HUES6 (cell line): Measurements from ENCODE around the gene SPARCL1.

Source experiments
- H3K27ac ChIP-seq: 2 replicates; pipeline ENCODE4 v1.7.0; 2013; ENCODE audit warnings: low read depth, mild to moderate bottlenecking, low read length, inconsistent platforms
- H3K27me3 ChIP-seq: 2 replicates; pipeline ENCODE4 v1.6.1; 2013; ENCODE audit warnings: low read length; ENCODE audit not compliant: control insufficient read depth, insufficient read depth
- H3K36me3 ChIP-seq: 2 replicates; pipeline ENCODE4 v1.6.1; 2013; ENCODE audit warnings: low read length; ENCODE audit not compliant: control insufficient read depth, insufficient read depth
- H3K4me1 ChIP-seq: 2 replicates; pipeline ENCODE4 v1.6.1; 2013; ENCODE audit warnings: low read length; ENCODE audit not compliant: control insufficient read depth, insufficient read depth
- H3K4me3 ChIP-seq: 2 replicates; pipeline ENCODE4 v1.5.1; 2013; ENCODE audit warnings: low read depth, low read length
- H3K9ac ChIP-seq: one replicate; pipeline ENCODE4 v1.6.1; 2013; ENCODE audit warnings: mild to moderate bottlenecking, low read length
- H3K9me3 ChIP-seq: 2 replicates; pipeline ENCODE4 v1.6.1; 2013; ENCODE audit warnings: low read depth, low read length; ENCODE audit not compliant: control insufficient read depth, insufficient read depth

SPARCL1 gene

GRCh38 chr4:87559090-87559837 is 30.1 kb upstream of the SPARCL1 start:
- no peak overlapping the region for H3K4me3 ChIP-seq
- H3K9me3 ChIP-seq = no peaks in the 10 kb centered on the region
- no peak overlapping the region for H3K27ac ChIP-seq
- no peaks in the 10 kb centered on the region for H3K36me3 ChIP-seq
- H3K27me3 ChIP-seq = no peaks in the 10 kb centered on the region
- peaks cover 6% of the 10 kb centered on the region; the same call in 1 of the 2 replicates for H3K4me1 ChIP-seq
- no peak overlapping the region for H3K9ac ChIP-seq

GRCh38 chr4:87557348-87557747 is 28.2 kb upstream of the SPARCL1 start:
- no peaks in the 10 kb centered on the region for H3K27me3 ChIP-seq
- no peaks in the 10 kb centered on the region for H3K36me3 ChIP-seq
- peaks cover 6% of the 10 kb centered on the region; the same call in 1 of the 2 replicates for H3K4me1 ChIP-seq
- no peaks in the 10 kb centered on the region for H3K9me3 ChIP-seq
- no peak overlapping the region for H3K27ac ChIP-seq
- H3K9ac ChIP-seq = no peak overlapping the region
- no peak overlapping the region for H3K4me3 ChIP-seq

- Histone ChIP-seq H3K27me3 (no peaks in the 10 kb centered on the region), H3K9ac (no peak overlapping the region), H3K4me3 (no peak overlapping the region), H3K9me3 (no peaks in the 10 kb centered on the region), H3K36me3 (no peaks in the 10 kb centered on the region), H3K27ac (no peak overlapping the region), H3K4me1 (peaks cover 10% of the 10 kb centered on the region; the same call in 1 of the 2 replicates)
These were observed 26.8 kb upstream of the SPARCL1 start for GRCh38 chr4:87555773-87556619.

GRCh38 chr4:87553182-87553581 is 24.0 kb upstream of the SPARCL1 start:
- H3K4me3 ChIP-seq = no peak overlapping the region
- H3K4me1 ChIP-seq = peaks cover 9% of the 10 kb centered on the region; the same call in 1 of the 2 replicates
- no peak overlapping the region for H3K9ac ChIP-seq

GRCh38 chr4:87551361-87551760 is 22.2 kb upstream of the SPARCL1 start:
- H3K9ac ChIP-seq = no peak overlapping the region
- H3K27ac ChIP-seq = no peak overlapping the region
- H3K4me1 ChIP-seq = peaks cover 9% of the 10 kb centered on the region; the same call in 1 of the 2 replicates
- H3K36me3 ChIP-seq = no peaks in the 10 kb centered on the region
- no peaks in the 10 kb centered on the region for H3K27me3 ChIP-seq
- H3K4me3 ChIP-seq = no peak overlapping the region
- H3K9me3 ChIP-seq = no peaks in the 10 kb centered on the region

More at GRCh38 chr4:87553182-87553581, 24.0 kb upstream of the SPARCL1 start:
- Histone ChIP-seq H3K9me3 (no peaks in the 10 kb centered on the region), H3K36me3 (no peaks in the 10 kb centered on the region), H3K27ac (no peak overlapping the region), H3K27me3 (no peaks in the 10 kb centered on the region)

- Histone ChIP-seq H3K27ac (no peak overlapping the region), H3K4me1 (peaks cover 16% of the 10 kb centered on the region), H3K36me3 (no peaks in the 10 kb centered on the region), H3K9me3 (no peaks in the 10 kb centered on the region), H3K4me3 (no peak overlapping the region), H3K27me3 (no peaks in the 10 kb centered on the region), H3K9ac (no peak overlapping the region)
These were observed 18.0 kb upstream of the SPARCL1 start for GRCh38 chr4:87547016-87547708.

- no peaks in the 10 kb centered on the region for H3K27me3 ChIP-seq
- H3K9me3 ChIP-seq = no peaks in the 10 kb centered on the region
- H3K9ac ChIP-seq = no peak overlapping the region
- H3K36me3 ChIP-seq = no peaks in the 10 kb centered on the region
- H3K4me1 ChIP-seq = peaks cover 12% of the 10 kb centered on the region; the same call in 1 of the 2 replicates
- no peak overlapping the region for H3K27ac ChIP-seq
- no peak overlapping the region for H3K4me3 ChIP-seq
These were observed 15.9 kb upstream of the SPARCL1 start for GRCh38 chr4:87545052-87545451.

- H3K36me3 ChIP-seq = no peaks in the 10 kb centered on the region
- no peaks in the 10 kb centered on the region for H3K27me3 ChIP-seq
- H3K27ac ChIP-seq = no peak overlapping the region
- no peak overlapping the region for H3K4me3 ChIP-seq
- no peak overlapping the region for H3K9ac ChIP-seq
- H3K9me3 ChIP-seq = no peaks in the 10 kb centered on the region
- H3K4me1 ChIP-seq = peaks cover 11% of the 10 kb centered on the region; the same call in 1 of the 2 replicates
These were observed 14.8 kb upstream of the SPARCL1 start for GRCh38 chr4:87543835-87544461.

GRCh38 chr4:87542734-87543312 is 13.6 kb upstream of the SPARCL1 start:
- H3K9me3 ChIP-seq = no peaks in the 10 kb centered on the region
- H3K4me3 ChIP-seq = no peak overlapping the region
- no peak overlapping the region for H3K27ac ChIP-seq
- H3K4me1 ChIP-seq = peaks cover 7% of the 10 kb centered on the region; the same call in 1 of the 2 replicates
- no peaks in the 10 kb centered on the region for H3K27me3 ChIP-seq
- H3K36me3 ChIP-seq = no peaks in the 10 kb centered on the region
- no peak overlapping the region for H3K9ac ChIP-seq

GRCh38 chr4:87541956-87542709 is 13.0 kb upstream of the SPARCL1 start:
- H3K27me3 ChIP-seq = no peaks in the 10 kb centered on the region
- H3K9me3 ChIP-seq = no peaks in the 10 kb centered on the region
- H3K36me3 ChIP-seq = no peaks in the 10 kb centered on the region
- H3K4me1 ChIP-seq = peaks cover 7% of the 10 kb centered on the region; the same call in 1 of the 2 replicates
- no peak overlapping the region for H3K9ac ChIP-seq
- no peak overlapping the region for H3K27ac ChIP-seq
- H3K4me3 ChIP-seq = no peak overlapping the region
